Cardiac fibroblast (primary cell): Measurements from ENCODE around the gene PRSS37.

Experiments used
- DNase-seq, 2 donors: peaks; one replicate each; pipeline versions ENCODE4 v3.0.0 to v3.0.0-alpha.2; 2010; ENCODE audit warnings: low read depth in 2 of 2
- H3K4me3 ChIP-seq, 2 donors: replicated peaks in 1 of 2; 1 replicate in 1 of 2; 2 replicates in 1 of 2; pipeline ENCODE4 v1.5.1; 2011; ENCODE audit warnings: low read depth in 2 of 2, low read length in 2 of 2, mild to moderate bottlenecking in 2 of 2, moderate library complexity in 1 of 2
- CTCF ChIP-seq: IDR thresholded peaks from one replicate; pipeline ENCODE4 v1.5.1; 2011; ENCODE audit warnings: low read depth, mild to moderate bottlenecking, low read length, inconsistent platforms

Gene PRSS37

GRCh38 chr7:141874787-141875186 is 33.5 kb upstream of the PRSS37 start:
- no peak for TF ChIP-seq CTCF
- H3K4me3 ChIP-seq, result no peak overlapping the region
- DNase-seq, result peak in 1 of 2 donors; percentile 18

- DNase-seq, result no peak
- no peak overlapping the region for H3K4me3 ChIP-seq
- TF ChIP-seq CTCF, result no peak
Measured at GRCh38 chr7:141872931-141873330, 31.6 kb upstream of the PRSS37 start.

GRCh38 chr7:141866974-141867373 is 25.7 kb upstream of the PRSS37 start:
- H3K4me3 ChIP-seq, result no peak overlapping the region
- DNase-seq, result peak in 1 of 2 donors; percentile 54
- no peak for TF ChIP-seq CTCF

DNA sequence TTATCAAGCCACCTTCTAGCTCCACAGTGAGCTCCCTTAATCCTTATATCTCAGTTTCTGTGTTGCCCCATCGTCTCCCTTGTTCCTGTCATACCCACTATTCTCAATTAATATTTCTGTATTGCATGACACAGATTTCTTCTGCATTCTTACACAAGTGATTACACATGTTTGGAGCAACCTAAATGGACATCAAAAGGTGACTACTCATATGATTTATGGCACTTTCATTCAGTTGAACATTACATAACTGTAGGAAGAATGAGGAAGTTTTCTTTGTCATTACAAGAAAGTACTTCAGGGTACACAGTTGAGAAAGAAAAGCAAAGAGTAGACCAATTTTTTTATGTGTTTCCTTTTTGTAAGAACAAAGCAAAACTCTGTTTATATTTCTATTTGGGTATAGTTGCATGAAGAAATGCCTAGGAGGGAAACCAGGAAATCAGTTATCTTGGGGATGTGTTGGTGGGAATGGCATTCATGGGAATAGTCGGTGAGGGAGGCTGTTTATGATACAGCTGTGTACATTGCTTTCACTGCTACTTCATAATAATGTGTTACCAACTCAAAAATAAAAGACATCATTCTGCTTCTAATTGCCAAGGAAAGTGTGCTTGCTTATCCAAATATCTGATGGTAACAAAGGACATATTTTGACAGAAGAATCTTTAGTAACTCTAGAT is 23.6 kb upstream of the PRSS37 start:
- DNase-seq, result peak in 1 of 2 donors; percentile 77
- no peak for TF ChIP-seq CTCF
- H3K4me3 ChIP-seq, result no peak overlapping the region

DNA sequence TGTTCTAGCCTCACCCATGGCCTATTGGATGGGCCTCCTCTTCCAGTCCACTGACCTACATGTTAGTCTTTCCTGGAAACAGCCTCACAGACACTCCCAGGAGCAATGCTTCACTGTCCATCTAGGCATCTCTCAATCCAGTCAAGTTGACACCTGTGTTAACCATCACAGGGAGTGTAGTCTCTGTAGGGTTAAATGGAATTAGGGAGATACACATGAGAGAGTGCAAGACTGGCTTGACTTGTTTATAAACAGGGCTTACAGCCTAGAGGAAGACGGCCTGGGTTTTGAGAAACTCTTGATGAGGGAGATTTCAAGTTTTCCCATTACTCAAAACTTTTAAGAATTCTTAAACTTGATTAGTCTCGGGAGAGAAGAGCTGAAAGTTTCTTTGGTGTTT is 18.9 kb upstream of the PRSS37 start:
- no peak for TF ChIP-seq CTCF
- DNase-seq, result no peak
- H3K4me3 ChIP-seq, result no peak overlapping the region

GRCh38 chr7:141847996-141848395 is 6.7 kb upstream of the PRSS37 start:
- TF ChIP-seq CTCF, result no peak
- no peak overlapping the region for H3K4me3 ChIP-seq
- DNase-seq, result no peak

GRCh38 chr7:141844256-141844655 is 3.0 kb upstream of the PRSS37 start:
- H3K4me3 ChIP-seq, result no peak overlapping the region
- DNase-seq, result no peak
- no peak for TF ChIP-seq CTCF
